ENCODE data around the gene PIEZO1.
"Not testable (repeated sequence)": the region's sequence is repeated elsewhere in the genome, so short reads cannot be mapped to it uniquely, and the experiment has no call there.

The PIEZO1 gene

GRCh38 chr16:88785106-88785924 lies at the start of gene PIEZO1:
PIEZO1 (minus strand) TSS chr16:88785220; CDS start chr16:88784964, 256 bp downstream.
- DNase-seq (ENCODE audit: low spot score): peak; percentile 71

- no peak for DNase-seq (ENCODE audit: low spot score)
Measured at GRCh38 chr16:88834670-88835069, 49.6 kb upstream of the PIEZO1 start.

GRCh38 chr16:88833086-88833485 lies 48.1 kb upstream of the PIEZO1 start:
- no peak for DNase-seq (ENCODE audit: low spot score)

- DNase-seq (ENCODE audit: low spot score): no peak
Measured at GRCh38 chr16:88831838-88832237, 46.8 kb upstream of the PIEZO1 start.

- DNase-seq (ENCODE audit: low spot score): no peak
Measured at GRCh38 chr16:88830783-88831182, 45.8 kb upstream of the PIEZO1 start.

GRCh38 chr16:88830258-88830657 lies 45.2 kb upstream of the PIEZO1 start:
- DNase-seq (ENCODE audit: low spot score): no peak

- no peak for DNase-seq (ENCODE audit: low spot score)
Measured at GRCh38 chr16:88828711-88829110, 43.7 kb upstream of the PIEZO1 start.

- no peak for DNase-seq (ENCODE audit: low spot score)
Measured at GRCh38 chr16:88827727-88828126, 42.7 kb upstream of the PIEZO1 start.

- DNase-seq (ENCODE audit: low spot score): no peak
Measured at GRCh38 chr16:88826070-88826840, 41.2 kb upstream of the PIEZO1 start.

- no peak for DNase-seq (ENCODE audit: low spot score)
Measured at GRCh38 chr16:88825146-88825545, 40.1 kb upstream of the PIEZO1 start.

- no peak for DNase-seq (ENCODE audit: low spot score)
Measured at GRCh38 chr16:88824256-88825077, 39.4 kb upstream of the PIEZO1 start.

GRCh38 chr16:88823646-88824045 lies 38.6 kb upstream of the PIEZO1 start:
- DNase-seq (ENCODE audit: low spot score): not testable (repeated sequence)

- no peak for DNase-seq (ENCODE audit: low spot score)
Measured at GRCh38 chr16:88822281-88823040, 37.4 kb upstream of the PIEZO1 start.

- DNase-seq (ENCODE audit: low spot score): no peak
Measured at GRCh38 chr16:88821168-88821850, 36.3 kb upstream of the PIEZO1 start.

GRCh38 chr16:88820385-88821025 lies 35.5 kb upstream of the PIEZO1 start:
- DNase-seq (ENCODE audit: low spot score): no peak

GRCh38 chr16:88819126-88819525 lies 34.1 kb upstream of the PIEZO1 start:
- no peak for DNase-seq (ENCODE audit: low spot score)

- no peak for DNase-seq (ENCODE audit: low spot score)
Measured at GRCh38 chr16:88818575-88818874, 33.5 kb upstream of the PIEZO1 start.

GRCh38 chr16:88817785-88818574 lies 33.0 kb upstream of the PIEZO1 start:
- DNase-seq (ENCODE audit: low spot score): no peak

- no peak for DNase-seq (ENCODE audit: low spot score)
Measured at GRCh38 chr16:88816736-88817535, 31.9 kb upstream of the PIEZO1 start.
